Middle frontal gyrus (tissue), 1 donor: ENCODE data around the gene ARHGAP6.
"Not testable (repeated sequence)": the region's sequence is repeated elsewhere in the genome, so short reads cannot be mapped to it uniquely, and the experiment has no call there.

Experiments
- DNase-seq: peaks from one replicate; pipeline ENCODE4 v3.0.0-alpha.2; 2015; ENCODE audit warnings: low spot score; ENCODE audit errors: extremely low spot score

ARHGAP6 gene

DNA sequence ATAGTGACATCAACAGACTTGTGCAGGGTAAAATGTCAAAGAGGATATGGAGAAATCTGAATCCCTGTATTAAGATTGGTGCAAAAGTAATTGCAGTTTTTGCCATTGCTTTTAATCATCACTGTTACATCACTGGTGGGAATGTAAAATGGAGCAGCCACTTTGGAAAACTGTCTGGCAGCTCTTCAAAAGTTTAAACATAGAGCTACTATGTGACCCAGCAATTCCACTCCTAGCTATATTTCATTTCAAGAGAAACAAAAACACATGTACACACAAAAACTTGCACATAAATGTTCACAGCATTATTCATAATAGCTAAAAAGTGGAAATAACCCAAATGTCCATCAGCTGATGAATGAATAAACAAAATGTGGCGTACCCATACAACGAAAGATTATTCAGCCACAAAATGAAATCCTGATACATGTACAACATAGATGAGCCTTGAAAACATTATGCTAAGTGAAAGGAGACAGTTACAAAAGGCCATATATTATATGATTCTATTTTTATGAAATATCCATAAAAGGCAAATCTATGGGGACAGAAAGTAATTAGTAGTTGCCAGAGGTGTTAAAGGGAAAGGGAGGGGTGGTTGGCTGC, 266.1 kb downstream of the ARHGAP6 start:
- DNase-seq: no peak

DNA sequence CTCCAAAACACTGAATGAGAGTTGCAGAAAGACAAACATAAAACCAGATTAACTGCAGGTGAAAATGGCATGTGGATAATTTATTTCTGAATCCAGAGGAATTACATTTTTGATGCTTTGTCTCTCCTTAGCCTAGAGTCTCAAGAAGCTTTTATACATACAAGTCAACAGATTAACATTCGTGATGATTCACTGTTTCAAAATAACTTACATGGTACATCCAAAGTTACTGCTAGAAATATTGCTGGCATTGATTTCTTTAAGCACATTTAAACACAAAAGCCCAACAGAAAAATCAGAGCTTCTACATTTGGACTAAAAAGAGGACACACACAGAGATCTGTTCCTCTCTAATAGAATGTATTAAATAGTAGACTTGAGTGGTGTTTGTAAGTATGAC, 266.9 kb downstream of the ARHGAP6 start:
- no peak for DNase-seq

DNA sequence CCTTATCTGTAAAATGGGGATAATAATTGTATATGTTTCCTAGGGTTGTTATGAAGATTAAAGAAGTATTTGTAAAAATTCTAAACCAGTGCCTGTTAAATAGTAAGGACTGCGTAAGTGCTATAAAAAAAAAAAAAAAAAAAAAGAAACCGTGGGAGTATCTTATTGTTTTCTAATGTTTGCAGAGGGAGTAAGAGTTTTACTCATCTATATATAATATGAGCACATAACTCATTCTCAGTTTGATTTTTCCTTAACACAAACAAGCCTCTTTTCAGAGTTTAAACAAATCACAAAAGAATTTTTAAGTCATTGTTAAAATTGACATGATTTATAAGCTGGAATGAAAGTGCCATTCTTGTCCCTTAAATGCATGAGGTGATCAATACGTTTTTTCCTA, 267.6 kb downstream of the ARHGAP6 start:
- DNase-seq: no peak

DNA sequence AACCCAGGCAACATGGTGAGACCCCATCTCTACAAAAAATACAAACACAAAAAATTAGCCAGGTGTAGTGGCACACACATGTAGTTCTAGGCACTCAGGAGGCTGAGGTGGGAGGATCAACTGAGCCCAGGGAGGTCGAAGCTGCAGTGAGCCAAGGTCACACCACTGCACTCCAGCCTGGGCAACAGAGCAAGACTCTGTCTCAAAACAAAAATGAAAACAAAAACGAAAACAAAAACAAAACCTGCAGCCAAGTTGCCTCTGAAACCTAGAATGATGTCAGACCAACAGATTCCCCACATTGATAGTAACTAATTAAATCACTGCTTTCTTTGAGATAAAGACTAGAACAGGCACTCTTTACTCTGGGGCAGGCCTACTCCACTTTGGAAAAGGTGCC, 268.0 kb downstream of the ARHGAP6 start:
- no peak for DNase-seq

DNA sequence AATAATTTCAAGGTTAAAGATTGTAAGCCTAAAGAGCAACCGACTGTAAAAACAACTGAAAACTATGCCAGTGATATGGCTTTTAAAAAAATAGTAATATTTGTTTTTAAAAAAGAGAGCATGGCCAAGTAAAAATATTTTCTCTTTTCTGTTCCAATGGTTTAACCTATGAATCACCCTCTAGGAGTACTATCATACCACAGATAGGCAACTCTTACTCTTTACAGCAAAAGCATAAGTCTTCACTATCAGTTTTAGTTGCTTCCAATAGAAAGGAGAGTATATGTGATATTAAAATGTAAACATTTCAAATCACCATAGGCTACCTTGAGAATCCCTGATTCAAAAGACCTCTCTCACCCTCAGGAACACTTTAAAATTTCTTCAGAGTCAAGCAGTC, 269.9 kb downstream of the ARHGAP6 start:
- DNase-seq: no peak

DNA sequence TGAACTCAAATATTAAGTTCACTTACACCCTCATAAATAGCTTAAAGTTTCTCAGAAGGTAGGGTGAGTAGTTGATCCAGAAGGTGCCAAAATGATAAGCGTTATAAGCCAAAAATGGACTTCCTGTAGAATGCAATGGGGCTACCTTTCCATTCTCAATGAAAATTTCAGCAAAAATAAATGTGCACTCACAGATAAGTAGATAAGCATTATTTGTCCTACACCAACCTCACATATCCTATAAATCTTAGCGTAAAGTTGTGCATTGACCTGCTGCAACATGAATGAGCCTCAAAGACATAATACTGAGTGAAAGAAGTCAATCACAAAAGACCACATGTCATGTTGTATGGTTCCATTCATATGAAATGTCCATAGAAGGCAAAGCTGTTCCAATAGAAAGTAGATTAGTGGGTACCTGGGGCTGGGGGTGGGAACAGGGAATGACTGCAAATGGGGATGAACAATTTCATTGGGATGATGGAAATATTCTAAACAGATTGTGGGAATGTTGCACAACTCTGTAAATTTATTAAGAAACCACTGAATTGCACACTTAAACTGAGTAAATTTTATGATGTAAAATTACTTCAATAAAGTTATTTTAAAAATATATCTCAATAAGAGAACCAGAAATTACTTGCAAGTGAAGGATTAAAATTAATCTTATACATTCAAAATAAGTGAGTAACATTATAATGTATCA, 271.6 kb downstream of the ARHGAP6 start:
- DNase-seq: no peak

DNA sequence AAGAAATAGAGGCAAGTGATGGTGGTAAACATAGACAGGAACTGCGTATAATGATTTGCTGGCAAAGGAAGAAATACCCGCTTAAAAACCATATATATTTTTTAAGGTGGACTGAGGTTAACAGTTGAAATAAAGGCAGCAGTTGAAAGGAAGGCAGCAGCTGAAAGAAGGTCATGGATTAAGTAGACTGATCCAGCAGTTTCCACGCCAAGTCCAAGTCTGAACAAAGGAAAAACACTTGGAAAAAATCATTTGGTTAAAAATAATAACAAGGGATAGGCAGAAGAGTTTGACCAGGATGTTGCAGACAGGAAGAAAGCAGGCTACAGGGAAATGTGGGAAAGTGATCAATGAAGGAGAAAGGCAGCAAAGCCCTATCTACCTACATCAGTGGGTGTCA, 278.9 kb downstream of the ARHGAP6 start:
- DNase-seq: no peak

DNA sequence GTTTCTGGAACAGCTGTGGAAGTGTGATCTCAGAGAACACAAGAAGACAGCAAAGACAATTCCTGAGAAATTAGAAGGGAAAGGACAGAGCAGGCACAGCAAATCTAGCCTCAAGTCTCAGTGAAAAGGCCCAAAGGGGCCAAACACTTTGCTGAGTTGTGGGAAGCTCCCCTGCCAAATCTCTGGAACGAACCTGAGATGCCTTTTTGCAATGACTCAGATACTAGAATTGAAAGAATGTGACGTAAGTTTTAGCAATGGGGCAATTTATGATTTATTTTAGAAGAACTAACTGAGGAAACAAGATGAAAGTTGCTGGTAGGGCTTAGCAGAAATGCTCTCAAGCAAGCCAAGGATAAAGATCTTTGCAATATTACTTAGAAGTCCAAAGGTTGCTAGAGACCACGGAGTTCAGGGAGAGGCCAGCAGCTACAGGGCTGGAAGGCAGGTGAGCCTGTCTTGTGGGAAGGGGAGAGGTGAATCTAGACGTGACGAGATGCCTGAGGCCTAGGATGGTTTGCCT, 279.7 kb downstream of the ARHGAP6 start:
- DNase-seq: no peak

DNA sequence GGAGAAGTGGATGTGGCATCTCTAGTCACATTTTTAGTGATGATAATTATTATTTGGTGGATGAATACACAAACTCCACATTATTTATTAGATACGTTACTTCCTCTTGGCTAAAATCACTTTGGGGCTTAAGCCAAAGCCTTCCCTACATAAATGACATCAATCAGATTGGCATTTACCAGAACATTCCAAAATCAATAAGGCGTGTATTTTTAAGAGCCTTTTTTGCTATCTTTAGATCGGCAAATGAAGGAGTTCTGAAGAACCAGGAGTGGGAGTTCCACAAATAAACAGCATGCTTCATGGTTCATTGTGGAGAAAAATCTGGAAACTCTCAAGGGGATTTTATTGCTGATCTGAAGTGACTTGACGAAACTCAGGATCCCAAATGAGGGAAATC, 282.8 kb downstream of the ARHGAP6 start:
- DNase-seq: no peak

DNA sequence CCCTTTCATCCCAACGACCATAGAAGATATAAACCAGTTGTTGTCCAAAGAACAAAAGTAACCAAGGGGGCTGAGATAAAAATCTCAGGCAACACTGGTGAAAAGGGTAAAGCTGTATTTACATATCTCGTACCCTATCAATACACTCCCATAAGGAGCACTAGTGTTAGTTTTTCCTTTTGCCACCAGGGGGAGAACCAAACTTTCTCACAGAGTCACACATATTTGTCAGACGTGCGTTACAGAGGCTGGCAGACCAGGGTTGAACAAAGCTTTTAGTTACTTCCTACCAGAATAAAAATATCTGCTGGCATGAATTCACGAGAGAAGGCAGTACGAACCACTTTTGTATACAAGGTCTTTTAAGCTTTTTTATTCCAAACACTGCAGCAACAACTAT, 284.3 kb downstream of the ARHGAP6 start:
- DNase-seq: peak; percentile 14

DNA sequence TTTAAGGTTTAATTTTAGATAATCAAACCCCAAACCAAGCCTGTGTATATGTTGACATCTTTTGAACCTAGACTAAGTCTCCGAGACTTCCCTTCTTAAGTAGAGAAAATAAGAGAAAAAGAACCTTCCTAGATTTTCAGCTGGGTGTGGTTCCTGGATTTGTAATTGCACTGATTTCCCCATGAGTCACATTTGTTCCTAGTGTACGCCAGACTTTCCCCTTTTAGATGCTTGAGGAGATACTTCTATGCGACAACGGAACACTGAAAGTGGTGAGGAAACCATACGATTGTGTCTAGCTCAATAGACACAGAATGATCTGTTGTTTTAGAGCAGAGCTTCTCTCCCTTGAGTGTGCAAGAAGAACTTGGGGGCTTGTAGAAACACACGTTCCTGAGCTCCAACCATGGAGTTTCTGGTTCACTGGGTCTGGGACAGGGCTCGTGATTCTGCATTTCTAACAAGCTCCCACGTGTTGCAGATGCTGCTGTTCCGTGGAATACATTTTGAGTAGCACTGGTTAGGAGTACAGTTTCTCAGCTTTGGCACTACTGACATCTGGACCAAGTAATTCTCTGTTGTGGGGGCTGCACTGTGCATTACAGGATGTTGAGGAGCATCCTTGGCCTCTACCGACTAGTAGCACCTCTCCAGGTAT, 285.4 kb downstream of the ARHGAP6 start:
- no peak for DNase-seq

DNA sequence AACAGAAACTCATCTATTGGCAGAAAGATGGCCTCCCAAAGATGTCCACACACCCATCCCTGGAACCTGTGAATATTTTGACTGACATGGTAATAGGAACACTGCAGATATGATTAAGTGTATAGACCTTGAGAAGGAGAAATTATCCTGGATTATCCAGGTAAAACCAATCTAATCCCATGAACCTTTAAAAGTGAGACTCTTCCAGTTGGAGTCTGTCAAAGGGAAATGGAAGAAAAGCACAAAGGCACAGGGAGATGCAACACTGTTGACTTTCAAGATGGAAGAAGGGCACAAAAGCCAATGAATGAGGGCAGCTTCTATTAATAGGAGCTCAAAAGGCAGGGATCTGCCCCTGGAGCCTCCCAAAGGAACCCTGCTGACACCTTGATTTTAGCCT, 289.6 kb downstream of the ARHGAP6 start:
- DNase-seq: no peak

DNA sequence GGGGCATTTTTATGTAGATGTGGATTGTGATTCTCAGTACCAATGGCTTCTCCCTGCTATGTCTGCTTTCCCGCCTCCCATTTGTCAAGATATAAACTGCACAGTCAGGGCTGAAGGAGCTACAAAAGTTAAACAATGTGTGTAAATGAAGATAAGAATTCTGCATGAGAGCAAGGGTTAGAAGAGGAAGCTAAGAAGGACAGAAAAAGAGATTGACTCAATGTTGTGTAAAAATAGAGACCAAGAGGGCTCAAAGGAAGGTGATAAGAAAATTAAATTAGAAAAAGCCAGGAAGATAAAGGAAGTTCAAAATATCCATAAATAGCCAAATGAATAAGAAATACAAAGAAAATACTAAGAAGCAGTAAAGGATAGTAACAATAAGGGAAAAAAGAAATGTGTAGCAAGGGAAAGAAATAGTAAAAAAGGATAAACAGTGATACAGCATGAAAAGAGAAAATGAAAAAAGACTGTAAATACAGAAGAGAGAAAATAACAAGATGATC, 290.1 kb downstream of the ARHGAP6 start:
- no peak for DNase-seq

DNA sequence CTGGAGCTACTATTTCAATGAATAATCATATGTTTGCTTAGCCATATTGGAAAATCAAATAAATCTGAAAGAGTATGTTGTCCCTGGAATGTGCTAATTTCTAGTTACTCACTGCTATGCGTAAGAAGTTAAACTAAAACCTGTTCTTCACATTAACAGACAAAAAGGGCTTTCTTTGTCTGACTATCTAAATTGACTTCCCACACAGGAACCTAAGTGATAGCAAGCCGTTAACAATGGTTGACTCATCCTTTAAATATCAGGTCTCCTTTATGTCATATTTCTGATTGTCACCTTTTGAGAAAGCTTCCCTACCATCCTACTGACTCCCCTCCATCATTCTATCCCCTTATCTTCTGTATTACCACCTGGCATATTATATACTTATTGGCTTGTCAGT, 291.1 kb downstream of the ARHGAP6 start:
- no peak for DNase-seq

DNA sequence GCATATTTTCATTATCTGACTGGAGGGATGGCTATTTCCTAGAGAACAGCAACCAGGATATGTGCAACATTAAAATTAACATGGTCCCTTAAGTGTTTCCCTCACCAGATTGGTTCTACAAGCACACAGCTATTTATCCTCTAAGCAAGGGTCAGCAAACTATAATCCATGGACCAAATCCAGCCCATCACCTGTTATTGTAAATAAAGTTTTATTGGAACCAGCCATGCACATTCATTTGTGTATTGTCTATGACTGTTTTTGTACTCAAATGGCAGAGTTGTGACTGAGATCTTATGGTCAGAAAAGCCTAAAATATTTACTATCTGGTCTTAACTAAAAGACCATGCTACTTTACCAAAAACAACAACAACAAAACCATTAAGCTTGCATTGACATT, 294.6 kb downstream of the ARHGAP6 start:
- DNase-seq: no peak

DNA sequence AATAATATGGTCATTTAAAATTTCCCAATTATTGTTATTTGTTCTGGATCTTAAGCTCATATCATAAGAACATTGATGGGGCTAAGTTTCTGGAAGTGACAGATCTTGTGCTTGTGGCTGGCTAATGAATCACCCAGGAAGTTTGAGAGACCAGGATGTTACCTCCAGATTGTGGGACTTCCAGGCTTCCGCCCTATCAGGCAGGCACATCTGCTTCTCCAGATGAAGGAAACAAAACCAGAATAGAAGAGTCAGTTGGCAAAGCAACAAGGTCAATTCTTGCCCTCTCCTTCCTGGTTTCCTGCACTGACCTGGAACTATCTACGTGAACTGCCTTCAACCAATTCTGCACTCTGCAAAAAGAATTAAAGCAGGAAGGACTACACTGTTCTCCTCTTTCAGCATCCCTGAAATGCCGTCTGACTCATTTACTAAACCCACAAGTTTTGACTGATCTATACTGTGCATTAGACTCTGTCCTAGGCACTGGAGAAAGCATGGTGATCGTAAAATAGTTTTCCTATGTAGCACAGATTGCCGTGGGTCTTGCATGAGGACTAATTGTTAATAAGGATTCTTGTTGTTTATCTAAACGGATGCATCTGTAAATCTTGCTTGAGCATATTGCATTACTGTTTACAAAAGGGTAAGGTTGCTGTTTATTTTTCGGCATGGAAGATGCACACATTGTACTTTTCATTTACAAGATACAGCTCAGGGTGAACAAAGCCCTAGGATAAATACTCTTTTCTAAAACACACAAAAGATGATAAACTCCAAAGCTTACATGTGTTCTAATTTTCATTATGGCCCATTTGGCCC, 297.9 kb downstream of the ARHGAP6 start:
- no peak for DNase-seq

DNA sequence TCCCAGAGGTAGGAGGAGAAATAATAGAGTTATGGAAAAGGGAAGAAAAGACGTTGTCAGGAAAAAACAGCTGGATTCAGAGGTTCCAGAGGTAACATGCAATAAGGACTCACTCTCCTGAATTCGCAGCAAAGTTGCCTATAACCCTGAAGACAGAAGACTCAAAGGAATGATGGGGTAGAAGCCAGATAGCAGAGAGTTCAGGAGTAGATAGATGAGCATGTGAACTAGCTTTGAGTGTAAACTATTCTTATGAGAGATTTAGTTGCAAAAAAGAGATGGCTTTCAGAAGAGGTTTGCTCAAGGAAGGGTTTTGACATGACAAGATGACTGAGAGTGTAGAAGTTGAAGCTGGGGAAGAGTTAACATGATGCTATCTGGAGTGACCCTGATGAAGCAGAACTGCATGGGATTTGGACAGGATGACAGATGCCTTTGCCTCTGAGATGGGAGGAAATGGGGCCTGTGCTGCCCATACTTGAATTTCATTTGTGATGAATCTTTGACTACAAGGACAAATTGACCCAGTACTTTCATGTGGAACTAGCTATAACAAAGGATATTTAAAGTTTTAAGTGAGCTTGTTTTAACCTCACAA, 298.6 kb downstream of the ARHGAP6 start:
- DNase-seq: no peak

DNA sequence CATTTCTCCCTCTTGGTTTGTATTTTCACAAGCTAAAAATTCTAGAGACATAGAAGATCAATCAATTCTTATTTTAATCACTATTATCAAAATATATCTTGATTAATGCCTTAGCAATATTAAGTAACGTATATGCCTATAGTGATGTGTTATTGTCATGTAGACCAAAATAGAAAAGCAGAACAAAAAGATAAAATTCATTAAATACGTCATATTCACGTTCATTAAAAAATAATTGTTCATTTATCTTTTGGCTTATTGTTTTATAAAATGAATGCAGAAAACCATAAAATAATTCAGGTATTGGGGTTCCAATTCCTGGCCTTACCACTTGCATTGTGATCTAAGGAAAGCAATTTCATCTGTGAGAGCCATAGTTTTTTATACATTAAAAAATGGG, 300.3 kb downstream of the ARHGAP6 start:
- DNase-seq: no peak

DNA sequence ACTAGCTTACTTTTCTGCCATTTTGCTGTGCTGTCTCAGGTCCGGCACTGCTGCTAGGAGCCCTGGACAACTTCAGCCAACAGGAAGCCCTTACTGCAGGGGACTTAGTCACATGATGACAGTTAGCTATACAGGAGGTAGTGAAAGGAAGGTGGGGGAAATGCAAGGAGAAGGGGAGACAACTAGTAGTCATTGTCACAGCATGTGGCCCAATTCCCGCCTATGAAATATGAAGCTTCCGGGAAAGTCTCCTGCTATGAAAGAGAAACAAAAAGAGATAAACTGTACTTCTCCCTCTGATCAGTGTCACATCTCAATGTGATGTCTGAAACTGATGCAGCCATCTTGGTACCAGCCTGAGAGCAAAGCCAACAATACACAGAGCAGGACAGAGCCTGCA, 300.9 kb downstream of the ARHGAP6 start:
- no peak for DNase-seq

DNA sequence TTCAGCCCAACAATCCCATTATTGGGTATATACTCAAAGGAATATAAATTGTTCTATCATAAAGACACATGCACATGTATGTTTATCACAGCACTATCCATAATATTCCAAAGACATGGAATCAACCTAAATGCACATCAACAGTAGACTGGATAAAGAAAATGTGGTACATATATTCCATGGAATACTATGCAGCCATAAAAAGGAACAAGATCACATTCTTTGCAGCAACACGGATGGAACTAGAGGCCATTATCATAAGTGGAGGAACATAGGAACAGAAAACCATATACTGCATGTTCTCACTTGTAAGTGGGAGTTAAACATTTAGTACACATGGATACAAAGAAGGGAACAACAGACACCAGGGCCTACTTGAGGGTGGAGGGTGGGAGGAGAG, 301.9 kb downstream of the ARHGAP6 start:
- not testable (repeated sequence) for DNase-seq

DNA sequence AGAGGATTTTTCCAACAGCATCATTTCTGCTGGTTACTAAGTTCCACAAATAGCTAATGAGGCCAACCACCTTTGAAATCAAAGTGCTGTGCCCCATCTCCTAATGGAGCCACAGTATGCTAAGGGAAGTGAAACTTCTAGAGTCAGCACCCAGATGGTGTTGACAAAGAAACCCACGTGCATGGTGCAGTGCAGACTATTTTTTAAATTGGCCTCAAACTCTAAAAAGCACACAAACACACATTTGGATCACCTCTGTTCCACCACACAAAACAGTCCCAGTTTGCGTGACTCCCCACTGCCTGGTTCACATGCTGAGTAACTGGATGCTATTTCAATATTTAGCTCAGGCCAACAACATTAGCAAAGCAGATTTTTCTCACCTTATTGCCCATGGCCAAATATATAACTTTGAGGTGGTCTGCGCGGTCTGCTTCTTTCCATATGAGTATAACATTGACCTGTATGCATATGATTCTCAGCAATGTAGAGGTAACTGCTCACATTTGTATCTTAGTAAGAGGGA, 302.6 kb downstream of the ARHGAP6 start:
- no peak for DNase-seq
